ENCODE data around the gene ZNF497. TPM values are rescaled to one million over a fixed set of nuclear protein-coding genes. Genes with fewer than 3 reads are reported as not detected.
A peak's percentile ranks its signal among the peaks of the same experiment; 100 is the strongest.

The ZNF497 gene
- polyA plus RNA-seq, 1 experiment, result 0.06 TPM

- peak overlapping the region; percentile 35 for H3K4me3 ChIP-seq (ENCODE audit: low read depth, low read length)
- H3K9me3 ChIP-seq (ENCODE audit: control insufficient read depth, insufficient read depth, low read length), result peaks cover 23% of the 10 kb centered on the region; the same call in 1 of the 2 replicates
- no peak overlapping the region for H3K27ac ChIP-seq (ENCODE audit: low read depth, low read length)
- TF ChIP-seq CTCF (IDR thresholded peaks at IDR 0.05; ENCODE audit: low read depth, low read length), result no peak
- CTCF ChIA-PET, result no interaction called here
- POLR2A ChIA-PET, result interaction anchor here (1.2 to 1.6 kb wide), 2 partner anchors 9 to 199 kb away, joined by 3 to 7 read pairs; partner anchors contain the start of gene CHMP2A
- peaks cover 25% of the 10 kb centered on the region for H3K27me3 ChIP-seq (ENCODE audit: control insufficient read depth, insufficient read depth, low read length)
- DNase-seq (ENCODE audit: low read depth, low spot score), result no peak
Observed at GRCh38 chr19:58355908-58356765, 6.4 kb downstream of the ZNF497 start.

- ChIA-PET POLR2A (interaction anchor here (1.0 to 1.6 kb wide), 2 partner anchors 8 to 29 kb away, joined by 4 to 7 read pairs; partner anchors contain the start of gene ZSCAN22), CTCF (no interaction called here)
- DNase-seq (ENCODE audit: low read depth, low spot score), result no peak
- no peak overlapping the region for H3K27ac ChIP-seq (ENCODE audit: low read depth, low read length)
- H3K4me3 ChIP-seq (ENCODE audit: low read depth, low read length), result no peak overlapping the region
- no peak for TF ChIP-seq CTCF (IDR thresholded peaks at IDR 0.05; ENCODE audit: low read depth, low read length)
- H3K27me3 ChIP-seq (ENCODE audit: control insufficient read depth, insufficient read depth, low read length), result peaks cover 25% of the 10 kb centered on the region
- peaks cover 29% of the 10 kb centered on the region; the same call in 1 of the 2 replicates for H3K9me3 ChIP-seq (ENCODE audit: control insufficient read depth, insufficient read depth, low read length)
Observed at GRCh38 chr19:58355215-58355796, 7.2 kb downstream of the ZNF497 start.

GRCh38 chr19:58354478-58355030 is 8.0 kb downstream of the ZNF497 start:
- Histone ChIP-seq H3K4me3 (ENCODE audit: low read depth, low read length) (no peak overlapping the region), H3K27ac (ENCODE audit: low read depth, low read length) (no peak overlapping the region), H3K9me3 (ENCODE audit: control insufficient read depth, insufficient read depth, low read length) (peaks cover 36% of the 10 kb centered on the region; the same call in 1 of the 2 replicates), H3K27me3 (ENCODE audit: control insufficient read depth, insufficient read depth, low read length) (peaks cover 25% of the 10 kb centered on the region)
- ChIA-PET CTCF (no interaction called here), POLR2A (interaction anchor here (1.0 to 1.3 kb wide), 2 partner anchors 8 to 28 kb away, joined by 3 to 4 read pairs; partner anchors contain the start of genes ZNF497 and ZSCAN22)
- DNase-seq (ENCODE audit: low read depth, low spot score), result no peak
- no peak for TF ChIP-seq CTCF (IDR thresholded peaks at IDR 0.05; ENCODE audit: low read depth, low read length)

GRCh38 chr19:58353717-58354477 is 8.7 kb downstream of the ZNF497 start:
- ChIA-PET CTCF (no interaction called here), POLR2A (interaction anchor here (1.0 to 1.3 kb wide), 2 partner anchors 9 to 27 kb away, joined by 3 to 4 read pairs; partner anchors contain the start of genes ZNF497 and ZSCAN22)
- no peak for DNase-seq (ENCODE audit: low read depth, low spot score)
- no peak for TF ChIP-seq CTCF (IDR thresholded peaks at IDR 0.05; ENCODE audit: low read depth, low read length)
- H3K27ac ChIP-seq (ENCODE audit: low read depth, low read length), result no peak overlapping the region
- peaks cover 25% of the 10 kb centered on the region for H3K27me3 ChIP-seq (ENCODE audit: control insufficient read depth, insufficient read depth, low read length)
- H3K9me3 ChIP-seq (ENCODE audit: control insufficient read depth, insufficient read depth, low read length), result peaks cover 36% of the 10 kb centered on the region; the same call in 1 of the 2 replicates
- no peak overlapping the region for H3K4me3 ChIP-seq (ENCODE audit: low read depth, low read length)

All from AG04450 (cell line).